Dendritic cell treated with granulocyte-macrophage colony-stimulating factor and Interleukin-4, amounts not matched to agents 40 ng/mL and 50 ng/mL, for 4 days (primary cell): ENCODE data around the gene TOMM7.
A peak's percentile ranks its signal among the peaks of the same experiment; 100 is the strongest.

Source experiments
- H3K27ac Mint-ChIP-seq: one replicate; pipeline ENCODE4 v1.8.0; 2022; ENCODE audit warnings: mild to moderate bottlenecking, mixed read lengths
- H3K27me3 Mint-ChIP-seq: one replicate; pipeline ENCODE4 v1.8.0; 2022; ENCODE audit warnings: mild to moderate bottlenecking, mixed read lengths
- H3K36me3 Mint-ChIP-seq: one replicate; pipeline ENCODE4 v1.8.0; 2022; ENCODE audit warnings: low read depth, mixed read lengths
- H3K4me1 Mint-ChIP-seq: one replicate; pipeline ENCODE4 v1.8.0; 2022; ENCODE audit warnings: low read depth, mixed read lengths
- H3K4me3 Mint-ChIP-seq: one replicate; pipeline ENCODE4 v1.8.0; 2022; ENCODE audit warnings: mild to moderate bottlenecking, moderate library complexity, mixed read lengths
- H3K9me3 Mint-ChIP-seq: one replicate; pipeline ENCODE4 v1.8.0; 2022; ENCODE audit warnings: mixed read lengths
- intact Hi-C: fragments of 100-400 bp; cut with micrococcal nuclease; formaldehyde crosslinking; loops from one replicate; pipeline ENCODE4 v1.15.0; 2022

TOMM7 gene

DNA sequence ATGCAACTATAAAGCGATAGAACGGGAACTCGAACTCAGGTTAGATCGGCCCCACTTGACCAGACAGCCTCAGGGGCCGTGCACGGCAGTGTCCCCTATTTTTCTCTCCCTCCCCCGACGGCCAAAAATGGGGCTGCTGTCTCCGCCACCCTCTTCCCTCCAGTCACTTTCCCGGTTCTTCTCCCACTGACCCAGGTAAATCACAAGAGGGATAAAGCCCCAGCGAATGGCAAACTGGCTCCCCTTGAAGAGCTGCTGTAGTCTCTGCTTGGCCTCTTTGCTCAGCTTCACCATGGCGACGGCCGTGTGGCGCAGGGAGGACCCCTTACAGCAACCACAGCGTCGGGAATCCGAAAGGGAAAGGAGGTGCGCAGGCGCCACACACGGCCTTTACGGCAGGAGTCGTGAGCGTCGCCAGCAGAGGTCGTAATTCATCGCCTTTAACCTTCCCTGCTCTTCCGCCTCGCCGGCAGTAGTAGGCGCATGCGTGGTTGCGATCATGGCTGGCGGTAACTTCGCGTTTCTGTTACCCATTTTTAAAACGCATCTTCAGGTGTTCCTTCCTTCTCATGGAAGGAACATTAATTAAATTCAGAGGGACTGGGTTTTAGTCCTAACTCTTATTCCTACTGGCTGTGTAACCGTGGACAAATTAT, at the start of gene TOMM7:
TSS of gene TOMM7 (minus strand) at position 364 of the 656 bp plus-strand sequence. CDS start at position 294, 70 bp downstream.
- H3K36me3 Mint-ChIP-seq: peaks cover 26% of the 10 kb centered on the region
- H3K27ac Mint-ChIP-seq: peak within 1 kb of the TSS; percentile 96

GRCh38 chr7:22872096-22872807, 49.6 kb upstream of the TOMM7 start:
- Mint-ChIP-seq H3K27ac (no peak overlapping the region), H3K9me3 (no peaks in the 10 kb centered on the region), H3K4me1 (peaks cover 44% of the 10 kb centered on the region), H3K4me3 (no peak overlapping the region), H3K36me3 (no peaks in the 10 kb centered on the region), H3K27me3 (no peaks in the 10 kb centered on the region)
- intact Hi-C loops: no loop called here

More for the DNA sequence above, at the start of gene TOMM7:
- peaks cover 19% of the 10 kb centered on the region for H3K4me1 Mint-ChIP-seq
- peak within 1 kb of the TSS; percentile 98 for H3K4me3 Mint-ChIP-seq
- peaks cover 24% of the 10 kb centered on the region for H3K27me3 Mint-ChIP-seq
- H3K9me3 Mint-ChIP-seq: no peaks in the 10 kb centered on the region
- intact Hi-C loops: loop anchor here (1.0 kb wide), 1 partner anchor 32 kb away; no protein-coding TSS in a partner anchor

GRCh38 chr7:22871661-22872060, 49.0 kb upstream of the TOMM7 start:
- Mint-ChIP-seq H3K9me3 (no peaks in the 10 kb centered on the region), H3K4me1 (peaks cover 45% of the 10 kb centered on the region), H3K27ac (no peak overlapping the region), H3K4me3 (no peak overlapping the region), H3K27me3 (no peaks in the 10 kb centered on the region), H3K36me3 (no peaks in the 10 kb centered on the region)
- intact Hi-C loops: no loop called here

DNA sequence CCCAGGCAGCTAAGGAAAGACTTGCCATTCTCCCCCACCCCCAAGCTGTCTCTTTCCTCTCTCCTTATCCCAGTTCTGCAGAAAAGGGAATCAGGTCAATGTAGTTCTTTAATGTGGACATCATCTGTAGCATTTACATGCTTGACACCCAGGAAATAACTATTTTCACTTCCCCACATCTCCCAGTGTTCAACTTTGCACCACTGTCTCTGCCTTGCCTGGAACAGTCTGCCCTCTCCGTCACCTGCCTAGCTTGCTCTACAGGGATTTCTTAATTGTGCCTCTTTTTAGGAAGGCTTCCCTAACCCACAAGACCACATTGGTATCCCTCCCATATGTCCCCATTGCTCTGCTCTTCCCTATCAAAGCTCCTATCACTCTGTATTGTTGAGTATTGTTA, 45.9 kb upstream of the TOMM7 start:
- intact Hi-C loops: no loop called here
- Mint-ChIP-seq H3K9me3 (no peaks in the 10 kb centered on the region), H3K4me3 (peak overlapping the region; percentile 35), H3K27me3 (no peaks in the 10 kb centered on the region), H3K27ac (peak overlapping the region; percentile 45), H3K4me1 (peaks cover 45% of the 10 kb centered on the region), H3K36me3 (no peaks in the 10 kb centered on the region)

- H3K27ac Mint-ChIP-seq: peak overlapping the region; percentile 39
- intact Hi-C loops: no loop called here
- H3K27me3 Mint-ChIP-seq: no peaks in the 10 kb centered on the region
- no peaks in the 10 kb centered on the region for H3K9me3 Mint-ChIP-seq
- H3K36me3 Mint-ChIP-seq: no peaks in the 10 kb centered on the region
- H3K4me3 Mint-ChIP-seq: no peak overlapping the region
- H3K4me1 Mint-ChIP-seq: peaks cover 41% of the 10 kb centered on the region
Measured at GRCh38 chr7:22867589-22867988, 44.9 kb upstream of the TOMM7 start.

DNA sequence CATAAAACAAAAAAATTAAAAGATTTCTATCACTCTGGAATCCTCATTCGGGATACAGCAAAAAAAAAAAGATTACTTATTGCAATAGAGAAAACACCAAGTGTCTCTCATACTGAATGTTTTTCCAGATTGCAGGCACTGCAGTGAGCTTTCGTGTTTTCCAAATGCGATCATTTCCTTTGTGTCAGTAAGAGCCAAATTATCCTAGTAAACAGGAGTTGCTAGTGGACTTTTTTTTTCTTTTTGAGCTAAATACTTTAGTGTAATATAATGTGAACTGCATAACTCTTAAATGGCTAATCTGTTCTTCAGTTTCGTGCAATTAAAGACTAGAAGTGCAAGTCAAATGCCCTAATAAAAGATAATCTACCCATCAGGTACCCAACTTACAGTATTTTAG, 44.4 kb upstream of the TOMM7 start:
- H3K4me1 Mint-ChIP-seq: peaks cover 35% of the 10 kb centered on the region
- H3K27ac Mint-ChIP-seq: peak overlapping the region; percentile 39
- H3K27me3 Mint-ChIP-seq: no peaks in the 10 kb centered on the region
- H3K4me3 Mint-ChIP-seq: no peak overlapping the region
- intact Hi-C loops: no loop called here
- no peaks in the 10 kb centered on the region for H3K36me3 Mint-ChIP-seq
- H3K9me3 Mint-ChIP-seq: no peaks in the 10 kb centered on the region

DNA sequence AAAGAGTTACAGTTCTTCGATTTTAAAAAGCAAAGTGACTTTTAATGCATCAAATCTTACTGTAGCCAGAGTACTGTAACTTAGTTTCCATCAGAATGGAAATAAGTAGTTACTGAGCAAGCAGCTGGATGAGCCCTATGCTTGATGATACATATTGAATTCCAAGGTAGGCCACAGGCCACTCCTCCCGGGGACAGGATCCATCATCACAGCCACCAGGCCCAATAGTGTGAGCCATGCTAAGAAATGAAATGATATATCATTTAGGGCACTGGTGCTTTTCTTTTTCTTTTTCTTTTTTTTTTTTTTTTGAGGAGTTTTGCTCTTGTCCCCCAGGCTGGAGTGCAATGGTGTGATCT, 42.9 kb upstream of the TOMM7 start:
- no peaks in the 10 kb centered on the region for H3K36me3 Mint-ChIP-seq
- no peak overlapping the region for H3K4me3 Mint-ChIP-seq
- no peaks in the 10 kb centered on the region for H3K27me3 Mint-ChIP-seq
- no peak overlapping the region for H3K27ac Mint-ChIP-seq
- peaks cover 32% of the 10 kb centered on the region for H3K4me1 Mint-ChIP-seq
- H3K9me3 Mint-ChIP-seq: no peaks in the 10 kb centered on the region
- intact Hi-C loops: no loop called here

DNA sequence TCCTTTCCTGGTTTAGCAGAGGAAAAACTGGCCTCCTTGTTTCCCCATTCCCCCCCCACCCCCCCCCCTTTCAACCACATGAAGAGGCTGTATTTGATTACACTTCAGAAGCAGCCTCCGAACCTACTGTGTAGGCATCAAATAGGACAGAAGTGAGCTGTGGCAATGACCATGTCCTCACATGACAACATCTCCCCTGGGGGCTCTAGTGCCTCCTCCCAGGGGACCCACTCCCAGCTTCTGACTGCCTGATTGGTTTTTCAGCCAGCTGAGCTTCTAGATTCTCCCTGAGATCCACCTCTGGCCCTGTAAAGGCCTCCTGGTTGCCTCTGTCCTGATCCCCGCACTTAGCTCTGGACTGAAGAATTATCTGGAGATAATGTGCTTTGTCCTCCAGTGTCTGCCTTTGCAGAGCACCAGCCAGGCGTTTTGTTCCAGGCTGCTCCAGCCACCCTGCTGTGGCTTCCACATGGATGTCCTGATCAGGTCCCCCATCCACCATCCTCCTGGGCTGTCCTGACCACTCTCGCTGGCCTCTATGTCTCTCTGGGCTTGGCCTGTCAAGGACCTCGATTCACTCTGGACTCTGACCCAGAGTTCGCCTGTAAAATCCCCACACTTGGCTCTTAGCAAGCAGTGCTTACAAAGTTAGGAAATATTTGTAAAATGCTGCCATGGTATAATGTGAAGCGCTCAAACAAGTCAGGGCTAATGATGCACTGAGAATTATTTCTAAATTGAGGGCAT, 42.4 kb upstream of the TOMM7 start:
- Mint-ChIP-seq H3K36me3 (no peaks in the 10 kb centered on the region), H3K4me3 (no peak overlapping the region), H3K9me3 (no peaks in the 10 kb centered on the region), H3K27ac (peak overlapping the region; percentile 10), H3K4me1 (peaks cover 26% of the 10 kb centered on the region), H3K27me3 (no peaks in the 10 kb centered on the region)
- intact Hi-C loops: no loop called here

GRCh38 chr7:22864301-22864700, 41.7 kb upstream of the TOMM7 start:
- no peaks in the 10 kb centered on the region for H3K27me3 Mint-ChIP-seq
- H3K36me3 Mint-ChIP-seq: no peaks in the 10 kb centered on the region
- H3K27ac Mint-ChIP-seq: no peak overlapping the region
- H3K9me3 Mint-ChIP-seq: no peaks in the 10 kb centered on the region
- H3K4me3 Mint-ChIP-seq: no peak overlapping the region
- H3K4me1 Mint-ChIP-seq: peaks cover 22% of the 10 kb centered on the region
- intact Hi-C loops: no loop called here

- Mint-ChIP-seq H3K27me3 (no peaks in the 10 kb centered on the region), H3K4me3 (no peak overlapping the region), H3K36me3 (peaks cover 9% of the 10 kb centered on the region), H3K4me1 (peaks cover 12% of the 10 kb centered on the region), H3K27ac (no peak overlapping the region), H3K9me3 (no peaks in the 10 kb centered on the region)
- intact Hi-C loops: no loop called here
Measured at GRCh38 chr7:22863156-22863899, 40.7 kb upstream of the TOMM7 start.

GRCh38 chr7:22861576-22861975, 38.9 kb upstream of the TOMM7 start:
- intact Hi-C loops: no loop called here
- H3K4me3 Mint-ChIP-seq: no peak overlapping the region
- no peaks in the 10 kb centered on the region for H3K27me3 Mint-ChIP-seq
- peaks cover 20% of the 10 kb centered on the region for H3K36me3 Mint-ChIP-seq
- no peak overlapping the region for H3K27ac Mint-ChIP-seq
- H3K9me3 Mint-ChIP-seq: no peaks in the 10 kb centered on the region
- H3K4me1 Mint-ChIP-seq: no peaks in the 10 kb centered on the region

- Mint-ChIP-seq H3K27ac (no peak overlapping the region), H3K4me1 (no peaks in the 10 kb centered on the region), H3K36me3 (peaks cover 26% of the 10 kb centered on the region), H3K4me3 (no peak overlapping the region), H3K9me3 (no peaks in the 10 kb centered on the region), H3K27me3 (no peaks in the 10 kb centered on the region)
- intact Hi-C loops: no loop called here
Measured at GRCh38 chr7:22860784-22861482, 38.3 kb upstream of the TOMM7 start.

DNA sequence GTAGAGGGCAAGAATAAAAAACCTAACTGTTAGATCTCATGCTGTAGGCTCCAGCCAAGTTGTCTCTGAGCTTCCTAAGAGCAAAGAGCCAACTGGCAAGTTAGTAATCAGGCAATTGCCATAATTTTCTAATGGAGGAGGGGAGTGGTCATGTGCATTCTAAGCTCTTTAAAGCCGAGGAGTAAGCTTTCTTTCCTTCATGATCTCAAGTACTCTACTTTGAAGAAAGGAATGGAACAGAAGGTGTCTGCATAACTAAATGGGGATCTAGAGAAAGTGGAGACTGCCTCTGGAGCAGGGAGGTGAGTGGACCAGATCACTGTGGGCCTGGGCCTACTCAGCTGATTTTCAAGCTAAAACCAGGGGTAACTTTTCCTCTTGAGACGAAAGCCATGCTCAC, 37.7 kb upstream of the TOMM7 start:
- Mint-ChIP-seq H3K9me3 (no peaks in the 10 kb centered on the region), H3K4me1 (no peaks in the 10 kb centered on the region), H3K36me3 (peaks cover 26% of the 10 kb centered on the region), H3K27ac (no peak overlapping the region), H3K27me3 (no peaks in the 10 kb centered on the region), H3K4me3 (no peak overlapping the region)
- intact Hi-C loops: no loop called here
